DOHH2 (cell line): ENCODE data around the gene CCNG2.

Source experiments
- H3F3A ChIP-seq: fragments of 200-600 bp; sonication (generic), shearing (Covaris generic); 2 replicates; pipeline ENCODE4 v1.6.0; 2016; ENCODE audit warnings: antibody characterized with exemption, mild to moderate bottlenecking; ENCODE audit not compliant: control insufficient read depth, insufficient read depth
- H3K27ac ChIP-seq: fragments of 200-600 bp; sonication (generic); 2 replicates; pipeline ENCODE4 v1.5.1; 2014; ENCODE audit warnings: low read depth, mild to moderate bottlenecking, low read length, moderate library complexity
- H3K27me3 ChIP-seq: fragments of 200-600 bp; sonication (generic); 2 replicates; pipeline ENCODE4 v1.6.1; 2014; ENCODE audit warnings: mild to moderate bottlenecking, low read length, mixed read lengths; ENCODE audit not compliant: control insufficient read depth
- H3K36me3 ChIP-seq: fragments of 200-600 bp; sonication (generic); 2 replicates; pipeline ENCODE4 v1.6.1; 2014; ENCODE audit warnings: mild to moderate bottlenecking, low read length, moderate library complexity, mixed read lengths; ENCODE audit not compliant: control insufficient read depth
- H3K4me1 ChIP-seq: fragments of 200-600 bp; sonication (generic); 2 replicates; pipeline ENCODE4 v1.6.1; 2014; ENCODE audit warnings: mild to moderate bottlenecking, low read length, mixed read lengths; ENCODE audit not compliant: control insufficient read depth
- H3K4me2 ChIP-seq: fragments of 200-600 bp; sonication (generic); 2 replicates; pipeline ENCODE4 v1.6.0; 2014; ENCODE audit warnings: mild to moderate bottlenecking, low read length, moderate library complexity
- H3K4me3 ChIP-seq: fragments of 200-600 bp; sonication (generic); 2 replicates; pipeline ENCODE4 v1.5.1; 2014; ENCODE audit warnings: mild to moderate bottlenecking, low read length, mixed read lengths
- H3K79me2 ChIP-seq: fragments of 200-600 bp; sonication (generic); 2 replicates; pipeline ENCODE4 v1.6.1; 2014; ENCODE audit warnings: mild to moderate bottlenecking, low read length, mixed read lengths; ENCODE audit not compliant: control insufficient read depth
- H3K9me2 ChIP-seq: fragments of 200-600 bp; sonication (generic); replicated peaks from 2 replicates; pipeline ENCODE4 v1.6.1; 2014; ENCODE audit warnings: mild to moderate bottlenecking, low read length, mixed read lengths; ENCODE audit not compliant: control insufficient read depth
- H3K9me3 ChIP-seq: fragments of 200-600 bp; sonication (generic); 2 replicates; pipeline ENCODE4 v1.6.1; 2014; ENCODE audit warnings: antibody characterized with exemption, low read length, mixed read lengths; ENCODE audit not compliant: control insufficient read depth, insufficient read depth
- H4K20me1 ChIP-seq: fragments of 200-600 bp; sonication (generic); 2 replicates; pipeline ENCODE4 v1.6.0; 2014; ENCODE audit warnings: low read depth, mild to moderate bottlenecking, antibody characterized with exemption, low read length, moderate library complexity; ENCODE audit not compliant: control insufficient read depth, insufficient read depth
- EZH2phosphoT487 ChIP-seq: fragments of 200-600 bp; sonication (generic); IDR thresholded peaks from 2 replicates; pipeline ENCODE4 v1.6.1; 2017; ENCODE audit warnings: borderline replicate concordance, mild to moderate bottlenecking, antibody characterized with exemption, low read length, moderate library complexity, mixed read lengths
- TF ChIP-seq, protein P1 (sequence below): fragments of 200-600 bp; sonication (generic); IDR thresholded peaks from one replicate; pipeline ENCODE4 v1.5.1; 2014; ENCODE audit warnings: antibody characterized with exemption, mild to moderate bottlenecking, low read depth, low read length; ENCODE audit not compliant: poor library complexity, severe bottlenecking

Gene CCNG2

GRCh38 chr4:77157859-77158486 lies 966 bp downstream of the CCNG2 start:
- Histone ChIP-seq H4K20me1 (peaks cover 20% of the 10 kb centered on the region), H3K4me3 (peak overlapping the region; percentile 92), H3K9me2 (no peaks in the 10 kb centered on the region), H3K4me1 (peaks cover 50% of the 10 kb centered on the region), H3K4me2 (peak overlapping the region; percentile 93), H3K9me3 (no peaks in the 10 kb centered on the region), H3K36me3 (peaks cover 55% of the 10 kb centered on the region), H3F3A (peaks cover 29% of the 10 kb centered on the region), H3K27me3 (no peaks in the 10 kb centered on the region), H3K79me2 (peaks cover 47% of the 10 kb centered on the region), H3K27ac (peak overlapping the region; percentile 100)
- TF ChIP-seq EZH2phosphoT487: no peak
- TF ChIP-seq, protein P1, sequence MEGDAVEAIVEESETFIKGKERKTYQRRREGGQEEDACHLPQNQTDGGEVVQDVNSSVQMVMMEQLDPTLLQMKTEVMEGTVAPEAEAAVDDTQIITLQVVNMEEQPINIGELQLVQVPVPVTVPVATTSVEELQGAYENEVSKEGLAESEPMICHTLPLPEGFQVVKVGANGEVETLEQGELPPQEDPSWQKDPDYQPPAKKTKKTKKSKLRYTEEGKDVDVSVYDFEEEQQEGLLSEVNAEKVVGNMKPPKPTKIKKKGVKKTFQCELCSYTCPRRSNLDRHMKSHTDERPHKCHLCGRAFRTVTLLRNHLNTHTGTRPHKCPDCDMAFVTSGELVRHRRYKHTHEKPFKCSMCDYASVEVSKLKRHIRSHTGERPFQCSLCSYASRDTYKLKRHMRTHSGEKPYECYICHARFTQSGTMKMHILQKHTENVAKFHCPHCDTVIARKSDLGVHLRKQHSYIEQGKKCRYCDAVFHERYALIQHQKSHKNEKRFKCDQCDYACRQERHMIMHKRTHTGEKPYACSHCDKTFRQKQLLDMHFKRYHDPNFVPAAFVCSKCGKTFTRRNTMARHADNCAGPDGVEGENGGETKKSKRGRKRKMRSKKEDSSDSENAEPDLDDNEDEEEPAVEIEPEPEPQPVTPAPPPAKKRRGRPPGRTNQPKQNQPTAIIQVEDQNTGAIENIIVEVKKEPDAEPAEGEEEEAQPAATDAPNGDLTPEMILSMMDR: no peak

- Histone ChIP-seq H3K79me2 (peaks cover 50% of the 10 kb centered on the region), H4K20me1 (peaks cover 21% of the 10 kb centered on the region), H3F3A (peaks cover 30% of the 10 kb centered on the region), H3K9me2 (no peaks in the 10 kb centered on the region), H3K36me3 (peaks cover 60% of the 10 kb centered on the region), H3K4me3 (peak overlapping the region; percentile 92), H3K27ac (peak overlapping the region; percentile 10; the same call in 1 of the 2 replicates), H3K4me2 (peak overlapping the region; percentile 93), H3K9me3 (no peaks in the 10 kb centered on the region), H3K4me1 (peaks cover 45% of the 10 kb centered on the region), H3K27me3 (no peaks in the 10 kb centered on the region)
- TF ChIP-seq, protein P1: no peak
- TF ChIP-seq EZH2phosphoT487: no peak
These were observed 1.5 kb downstream of the CCNG2 start for GRCh38 chr4:77158487-77158861.

DNA sequence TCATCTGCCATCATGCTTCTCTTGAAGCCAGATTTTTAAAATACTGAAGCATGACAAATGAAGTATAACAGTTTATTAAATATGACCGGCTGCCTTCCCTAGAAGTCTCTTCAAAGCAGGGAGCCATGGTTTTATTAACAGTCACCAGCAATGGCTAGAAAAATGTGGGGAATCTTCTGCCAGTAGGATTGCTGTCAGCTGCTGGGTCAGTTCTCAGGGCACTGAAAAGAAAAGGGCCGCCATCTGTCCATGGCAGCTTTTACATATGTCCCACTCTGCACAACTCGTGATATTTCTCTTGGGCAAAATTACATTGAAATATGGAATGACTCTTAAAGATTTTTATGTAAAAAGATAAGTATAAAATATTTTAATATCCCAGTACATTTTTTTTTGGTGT lies 2.8 kb downstream of the CCNG2 start:
- peaks cover 32% of the 10 kb centered on the region for H3K4me1 ChIP-seq
- peaks cover 17% of the 10 kb centered on the region for H3F3A ChIP-seq
- peaks cover 54% of the 10 kb centered on the region for H3K79me2 ChIP-seq
- peaks cover 73% of the 10 kb centered on the region for H3K36me3 ChIP-seq
- H3K4me2 ChIP-seq: peak overlapping the region; percentile 93
- H3K4me3 ChIP-seq: peak overlapping the region; percentile 92
- H3K9me3 ChIP-seq: no peaks in the 10 kb centered on the region
- H4K20me1 ChIP-seq: peaks cover 21% of the 10 kb centered on the region
- H3K27ac ChIP-seq: no peak overlapping the region
- TF ChIP-seq, protein P1: no peak
- TF ChIP-seq EZH2phosphoT487: no peak
- no peaks in the 10 kb centered on the region for H3K27me3 ChIP-seq
- H3K9me2 ChIP-seq: no peaks in the 10 kb centered on the region
